Ishikawa (cell line): Measurements from ENCODE around the gene COMMD4.

Source experiments
- CEBPB ChIP-seq: IDR thresholded peaks from 2 replicates; pipeline ENCODE4 v1.6.1; 2012
- EGR1 ChIP-seq: IDR thresholded peaks from 2 replicates; pipeline ENCODE4 v1.6.1; 2012
- EP300 ChIP-seq: IDR thresholded peaks from 2 replicates; pipeline ENCODE4 v1.6.1; 2012; ENCODE audit warnings: borderline replicate concordance
- MAX ChIP-seq: IDR thresholded peaks from 2 replicates; pipeline ENCODE4 v1.6.1; 2012
- REST ChIP-seq: IDR thresholded peaks from 2 replicates; pipeline ENCODE4 v1.6.1; 2012; ENCODE audit warnings: low read depth, mild to moderate bottlenecking
- TCF12 ChIP-seq: IDR thresholded peaks from 2 replicates; pipeline ENCODE4 v1.6.1; 2012; ENCODE audit warnings: low read depth
- YY1 ChIP-seq: IDR thresholded peaks from 2 replicates; pipeline ENCODE4 v1.6.1; 2012; ENCODE audit warnings: low read depth
- ZBTB7A ChIP-seq: IDR thresholded peaks from 2 replicates; pipeline ENCODE4 v1.6.1; 2012; ENCODE audit warnings: low read depth

- TF ChIP-seq ZBTB7A (no peak), YY1 (no peak), TCF12 (no peak), CEBPB (no peak), MAX (no peak), EGR1 (no peak), REST (no peak), EP300 (no peak)
Measured at GRCh38 chr15:75327005-75327404, 8.9 kb upstream of the COMMD4 start.
